T-helper 2 cell treated with Interferon-gamma antibody and Interleukin-4, amounts not matched to agents 5 μg/mL and 100 μg/mL, for 36 hours (primary cell): ENCODE data around the gene NABP2.
A peak's percentile ranks its signal among the peaks of the same experiment; 100 is the strongest.

ENCODE experiments used
- DNase-seq: peaks from one replicate; pipeline ENCODE4 v3.0.0; 2021; ENCODE audit warnings: low spot score
- H3K27ac Mint-ChIP-seq: one replicate; pipeline ENCODE4 v1.8.0; 2021; ENCODE audit warnings: mild to moderate bottlenecking, mixed read lengths
- H3K27me3 Mint-ChIP-seq: one replicate; pipeline ENCODE4 v1.8.0; 2021; ENCODE audit warnings: low read depth, mixed read lengths
- H3K36me3 Mint-ChIP-seq: one replicate; pipeline ENCODE4 v1.8.0; 2021; ENCODE audit warnings: low read depth, mixed read lengths
- H3K4me1 Mint-ChIP-seq: one replicate; pipeline ENCODE4 v1.8.0; 2021; ENCODE audit warnings: low read depth, mixed read lengths
- H3K4me3 Mint-ChIP-seq: one replicate; pipeline ENCODE4 v1.8.0; 2022; ENCODE audit warnings: mild to moderate bottlenecking, moderate library complexity, mixed read lengths
- H3K9me3 Mint-ChIP-seq: one replicate; pipeline ENCODE4 v1.8.0; 2021; ENCODE audit warnings: mixed read lengths

Gene NABP2

DNA sequence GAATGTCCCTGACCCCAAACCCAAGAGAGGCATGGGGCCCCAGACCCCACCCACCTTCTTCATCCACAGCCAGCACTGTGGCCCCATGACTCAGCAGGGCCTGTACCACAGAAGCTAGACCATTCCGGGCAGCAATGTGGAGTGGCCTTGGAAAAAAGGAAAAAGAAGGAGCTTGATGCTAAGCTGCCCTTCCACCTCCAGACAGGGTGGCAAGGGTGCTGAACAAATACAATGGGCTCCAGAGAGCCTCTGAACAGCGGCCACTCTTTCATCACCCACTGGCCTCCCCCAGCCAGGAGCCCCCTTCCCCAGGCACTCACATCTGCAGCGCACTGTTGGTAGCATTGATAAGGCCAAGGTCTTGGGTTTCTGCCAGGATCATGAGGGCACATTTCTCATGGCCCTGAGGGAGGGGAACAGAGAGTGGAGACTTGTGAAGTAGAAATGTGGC lies 19.6 kb downstream of the NABP2 start:
- Mint-ChIP-seq H3K4me1 (peaks cover 2% of the 10 kb centered on the region), H3K9me3 (no peaks in the 10 kb centered on the region), H3K36me3 (peaks cover 29% of the 10 kb centered on the region), H3K27ac (no peak overlapping the region), H3K27me3 (no peaks in the 10 kb centered on the region), H3K4me3 (no peak overlapping the region)
- DNase-seq: no peak

DNA sequence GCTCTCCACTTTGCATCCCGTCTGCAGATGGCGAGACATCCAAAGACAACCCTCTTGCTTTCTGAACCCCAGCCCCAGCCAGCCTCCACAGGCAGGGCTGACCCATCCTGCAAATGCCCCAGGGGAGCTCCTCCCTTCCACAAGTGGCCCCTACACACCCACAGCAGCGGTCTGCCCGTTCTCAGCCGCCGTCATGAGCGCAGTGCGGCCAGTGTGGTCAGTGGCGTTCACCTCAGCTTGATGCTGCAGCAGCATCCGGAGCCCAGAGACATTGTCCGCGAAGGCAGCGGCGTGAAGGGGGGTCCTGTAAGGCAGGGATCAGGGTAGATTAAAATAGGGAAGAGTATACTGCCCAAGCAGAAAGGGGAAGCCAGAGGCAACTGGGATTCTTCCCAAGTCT lies 20.4 kb downstream of the NABP2 start:
- H3K9me3 Mint-ChIP-seq: no peaks in the 10 kb centered on the region
- no peak for DNase-seq
- no peaks in the 10 kb centered on the region for H3K27me3 Mint-ChIP-seq
- H3K4me1 Mint-ChIP-seq: peaks cover 2% of the 10 kb centered on the region
- H3K27ac Mint-ChIP-seq: no peak overlapping the region
- no peak overlapping the region for H3K4me3 Mint-ChIP-seq
- H3K36me3 Mint-ChIP-seq: peaks cover 33% of the 10 kb centered on the region

DNA sequence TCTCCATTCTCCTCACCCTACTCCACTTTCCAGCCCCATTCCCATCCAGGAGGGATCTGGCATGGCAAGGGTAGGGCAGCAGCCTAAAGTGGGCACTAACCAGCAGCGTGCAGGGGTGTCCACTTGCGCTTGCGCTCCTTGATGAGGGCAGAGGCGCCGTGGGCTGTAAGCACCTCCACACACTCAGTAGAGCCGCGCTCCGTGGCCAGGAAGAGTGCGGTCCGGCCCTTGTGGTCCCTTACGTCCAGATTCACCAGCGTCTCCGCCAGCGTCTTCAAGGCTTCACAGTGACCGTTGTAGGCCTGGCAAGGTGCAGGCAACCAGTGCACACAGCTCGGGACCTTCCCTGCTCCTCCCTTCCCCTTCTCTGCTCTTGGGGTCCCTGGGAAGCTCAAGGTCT lies 23.8 kb downstream of the NABP2 start:
- H3K36me3 Mint-ChIP-seq: peaks cover 28% of the 10 kb centered on the region
- no peak overlapping the region for H3K27ac Mint-ChIP-seq
- no peaks in the 10 kb centered on the region for H3K4me1 Mint-ChIP-seq
- H3K27me3 Mint-ChIP-seq: no peaks in the 10 kb centered on the region
- H3K9me3 Mint-ChIP-seq: no peaks in the 10 kb centered on the region
- no peak overlapping the region for H3K4me3 Mint-ChIP-seq
- DNase-seq: no peak

DNA sequence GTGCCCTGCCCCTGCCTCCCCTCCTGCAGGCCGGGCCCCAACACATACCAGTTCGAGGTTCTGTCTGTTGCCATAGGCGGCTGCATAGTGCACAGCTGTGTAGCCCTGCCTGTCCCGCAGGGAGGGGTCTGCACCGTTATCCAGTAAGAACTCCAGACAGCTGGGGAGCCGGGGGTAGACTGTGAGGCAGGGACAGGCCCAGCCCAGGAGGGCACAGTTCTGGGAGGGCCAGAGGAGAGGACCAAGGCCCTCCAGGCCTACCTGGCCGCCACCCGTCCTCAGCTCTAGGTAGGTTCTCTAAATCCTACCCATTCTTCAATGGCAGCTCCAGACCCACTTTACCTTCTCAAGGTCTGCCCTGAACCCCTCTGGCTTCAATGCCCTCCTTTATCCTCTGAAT lies 24.6 kb downstream of the NABP2 start:
- H3K4me3 Mint-ChIP-seq: no peak overlapping the region
- DNase-seq: no peak
- H3K27me3 Mint-ChIP-seq: no peaks in the 10 kb centered on the region
- peaks cover 35% of the 10 kb centered on the region for H3K36me3 Mint-ChIP-seq
- H3K27ac Mint-ChIP-seq: no peak overlapping the region
- no peaks in the 10 kb centered on the region for H3K9me3 Mint-ChIP-seq
- H3K4me1 Mint-ChIP-seq: no peaks in the 10 kb centered on the region

DNA sequence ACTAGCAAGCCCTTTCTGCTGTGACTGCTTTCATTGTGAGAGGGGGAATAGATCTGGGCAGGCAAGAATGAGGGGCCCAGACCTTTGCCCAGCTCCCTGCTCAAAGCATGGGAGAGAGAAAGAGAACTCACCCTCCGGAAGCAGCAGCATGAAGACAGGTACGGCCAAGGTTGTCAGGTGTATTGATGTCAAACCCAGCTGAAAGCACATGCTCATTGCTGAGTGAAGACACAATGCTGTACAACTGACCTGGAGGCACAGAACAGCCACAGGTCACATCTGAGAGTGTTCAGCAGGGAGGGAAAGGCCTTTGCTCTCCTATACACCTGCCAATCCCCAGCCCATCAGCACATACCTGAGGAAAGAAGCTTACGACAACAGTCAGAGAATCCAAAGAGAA lies 28.5 kb downstream of the NABP2 start:
- Mint-ChIP-seq H3K4me1 (peaks cover 5% of the 10 kb centered on the region), H3K27me3 (no peaks in the 10 kb centered on the region)

DNA sequence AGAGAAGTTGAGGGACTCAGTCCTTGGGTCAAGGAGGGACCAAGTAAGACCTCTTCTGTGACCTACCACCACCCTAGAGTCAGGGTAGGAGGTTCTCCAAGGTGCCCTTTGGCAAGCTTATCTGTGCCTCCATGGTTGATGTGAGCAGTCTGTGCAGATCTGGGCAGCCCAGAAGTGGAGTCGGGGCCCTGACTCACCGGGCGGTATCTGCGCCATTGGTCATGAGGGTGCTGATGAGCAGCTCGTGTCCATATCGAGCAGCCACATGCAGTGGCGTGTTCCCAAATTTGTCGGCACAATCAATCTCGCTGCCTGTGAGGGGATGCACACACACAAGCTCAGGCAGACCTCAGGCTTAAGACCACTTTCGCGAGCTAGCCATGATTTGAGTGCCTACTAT lies 28.9 kb downstream of the NABP2 start:
- DNase-seq: no peak

More for the DNA sequence above, 28.5 kb downstream of the NABP2 start:
- Mint-ChIP-seq H3K9me3 (no peaks in the 10 kb centered on the region), H3K4me3 (no peak overlapping the region), H3K36me3 (peaks cover 34% of the 10 kb centered on the region), H3K27ac (no peak overlapping the region)
- no peak for DNase-seq

DNA sequence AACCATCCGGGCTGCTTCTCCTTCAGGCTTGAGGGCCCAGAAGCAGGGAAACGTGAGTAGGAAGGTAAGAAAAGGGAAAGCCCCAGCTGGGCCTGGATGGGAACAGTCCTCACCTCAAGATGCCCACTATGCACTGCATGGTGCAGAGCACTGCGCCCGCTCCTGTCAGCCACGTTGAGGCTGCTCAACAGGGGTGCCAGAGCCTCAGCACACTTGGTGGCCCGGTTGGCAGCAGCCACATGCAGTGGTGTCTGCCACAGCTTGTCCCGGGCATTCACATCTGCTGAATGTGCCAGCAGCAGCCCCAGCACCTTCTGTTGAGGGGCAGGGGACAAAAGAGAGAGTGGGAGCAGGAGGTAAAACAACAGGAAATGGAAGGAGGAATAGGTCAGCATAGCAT lies 31.5 kb downstream of the NABP2 start:
- Mint-ChIP-seq H3K9me3 (no peaks in the 10 kb centered on the region), H3K36me3 (peaks cover 28% of the 10 kb centered on the region), H3K4me1 (peaks cover 10% of the 10 kb centered on the region), H3K4me3 (no peak overlapping the region), H3K27ac (no peak overlapping the region), H3K27me3 (no peaks in the 10 kb centered on the region)
- no peak for DNase-seq

More for the DNA sequence above, 28.9 kb downstream of the NABP2 start:
- Mint-ChIP-seq H3K36me3 (peaks cover 34% of the 10 kb centered on the region), H3K27ac (no peak overlapping the region), H3K4me3 (no peak overlapping the region), H3K9me3 (no peaks in the 10 kb centered on the region), H3K27me3 (no peaks in the 10 kb centered on the region), H3K4me1 (peaks cover 5% of the 10 kb centered on the region)

DNA sequence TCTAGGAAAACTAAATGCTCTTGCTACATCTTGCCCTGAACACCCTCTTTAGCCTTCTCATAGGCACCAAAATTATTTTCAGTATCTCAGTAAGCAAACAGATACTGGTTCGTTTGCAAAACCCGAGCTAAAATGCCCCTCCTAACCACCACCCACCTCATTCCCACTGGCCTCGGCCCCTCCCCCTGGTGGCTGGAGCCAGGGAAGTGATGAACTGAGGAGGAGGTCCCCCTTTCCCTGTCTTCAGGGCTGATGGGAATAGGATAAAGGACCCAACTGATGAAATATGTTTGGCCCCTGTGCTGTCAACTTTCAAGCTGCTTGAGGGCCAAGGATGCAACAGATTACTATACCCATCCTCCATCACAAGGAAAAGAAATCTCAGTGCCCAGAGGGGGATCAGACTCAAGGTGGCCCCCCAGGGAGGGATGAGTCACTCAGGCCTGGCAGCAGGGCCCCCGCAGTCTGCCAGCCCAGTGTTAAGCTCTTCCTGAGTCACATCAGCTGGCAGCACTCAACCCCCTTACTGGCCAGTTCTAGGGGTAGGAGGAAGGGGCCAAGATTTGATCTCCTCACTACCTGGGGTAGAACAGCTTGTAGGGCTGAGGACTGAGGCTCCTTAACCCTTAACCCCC lies 32.3 kb downstream of the NABP2 start:
- Mint-ChIP-seq H3K4me3 (peak overlapping the region; percentile 87), H3K9me3 (no peaks in the 10 kb centered on the region), H3K36me3 (peaks cover 28% of the 10 kb centered on the region), H3K27ac (peak overlapping the region; percentile 32), H3K27me3 (no peaks in the 10 kb centered on the region), H3K4me1 (peaks cover 10% of the 10 kb centered on the region)
- DNase-seq: no peak

DNA sequence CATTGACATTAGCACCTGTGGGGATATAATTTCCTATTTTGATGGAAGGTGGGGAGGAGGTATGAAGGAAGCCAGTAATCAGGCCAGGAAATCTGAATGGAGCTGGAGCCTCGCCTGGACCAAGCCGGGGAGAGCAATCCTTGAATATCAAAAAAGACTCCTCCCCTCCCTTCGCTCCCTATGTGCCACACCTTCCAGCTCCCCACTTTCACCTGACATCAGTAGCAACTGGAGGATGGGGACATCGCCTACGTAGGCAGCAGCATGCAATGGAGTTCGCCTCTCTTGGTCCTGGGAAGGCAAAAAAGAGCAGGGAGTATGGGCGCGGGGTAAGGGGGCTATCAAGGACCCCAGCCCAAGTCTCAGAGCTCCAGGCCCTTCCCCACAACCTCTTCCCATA lies 32.9 kb downstream of the NABP2 start:
- Mint-ChIP-seq H3K4me3 (peak overlapping the region; percentile 87), H3K36me3 (peaks cover 22% of the 10 kb centered on the region), H3K4me1 (peaks cover 10% of the 10 kb centered on the region), H3K27me3 (no peaks in the 10 kb centered on the region), H3K9me3 (no peaks in the 10 kb centered on the region), H3K27ac (peak overlapping the region; percentile 46)
- DNase-seq: no peak

DNA sequence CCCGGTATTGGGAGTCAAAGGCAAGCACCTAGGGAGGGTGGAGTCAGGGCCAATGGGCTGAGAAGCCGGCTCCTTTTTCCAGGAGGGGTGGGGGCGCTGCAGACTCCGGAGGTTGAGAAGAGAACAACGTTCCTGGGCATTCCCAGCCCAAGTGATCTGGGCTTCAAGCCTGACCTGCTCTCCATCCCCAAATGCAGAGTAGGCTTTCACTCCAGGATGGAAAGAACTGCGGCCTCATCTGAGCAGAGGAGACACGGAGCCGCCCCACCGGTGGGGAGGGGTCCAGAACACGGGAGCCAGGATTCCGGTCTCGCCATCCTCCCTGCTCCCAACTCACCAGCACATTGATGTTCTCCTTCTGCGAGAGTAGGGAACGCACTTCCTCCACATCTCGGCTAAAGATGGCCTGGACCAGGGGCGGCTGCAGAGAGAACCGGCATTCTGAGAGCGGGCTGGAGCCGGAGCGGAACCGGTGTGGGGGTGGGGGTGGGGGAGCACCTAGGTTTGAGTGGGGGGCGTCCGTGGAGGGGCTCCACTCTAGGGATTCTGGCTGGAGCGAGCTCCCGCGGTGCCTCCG lies 33.4 kb downstream of the NABP2 start:
- no peaks in the 10 kb centered on the region for H3K27me3 Mint-ChIP-seq
- H3K9me3 Mint-ChIP-seq: no peaks in the 10 kb centered on the region
- peaks cover 22% of the 10 kb centered on the region for H3K36me3 Mint-ChIP-seq
- H3K4me1 Mint-ChIP-seq: peaks cover 10% of the 10 kb centered on the region
- peak overlapping the region; percentile 74 for H3K27ac Mint-ChIP-seq
- DNase-seq: no peak
- peak overlapping the region; percentile 87 for H3K4me3 Mint-ChIP-seq

DNA sequence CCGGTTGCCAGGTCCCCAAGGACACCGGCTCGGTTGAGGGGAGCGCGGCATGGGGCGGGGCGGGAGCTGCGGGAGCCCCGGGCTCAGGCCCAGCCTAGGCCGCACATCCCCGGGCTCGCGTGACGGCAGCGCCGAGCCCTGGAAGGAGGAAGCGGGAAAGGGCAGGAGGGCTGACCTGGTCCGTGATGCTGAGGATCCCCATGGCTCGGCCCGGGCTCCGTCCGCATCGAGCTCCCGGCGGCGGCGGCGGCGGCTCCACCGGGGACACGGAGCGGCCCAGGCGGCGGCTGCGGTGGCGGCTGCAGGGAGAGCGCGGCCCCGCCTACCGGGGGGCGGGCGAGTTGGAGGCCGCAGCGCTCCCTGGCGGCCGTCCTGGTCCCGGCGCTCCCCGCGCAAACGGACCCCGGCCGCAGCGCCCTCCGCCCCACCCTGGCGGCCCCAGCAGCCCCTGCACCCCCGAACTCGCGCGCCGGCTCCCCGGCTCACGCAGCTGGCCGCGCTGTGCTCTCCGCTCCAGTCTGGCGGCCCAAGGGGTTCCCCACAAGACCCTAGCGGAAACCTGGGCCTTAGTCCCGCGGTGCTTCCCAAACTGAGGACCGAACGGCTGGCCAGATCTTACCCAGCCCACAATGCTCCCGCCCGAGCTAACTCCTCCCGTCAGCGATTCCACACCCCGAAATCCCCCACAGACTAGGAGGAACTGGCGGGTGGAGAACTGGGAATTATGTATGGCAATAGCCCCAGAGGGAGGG lies 34.1 kb downstream of the NABP2 start, which contains the start of gene ANKRD52:
TSS of gene ANKRD52 (minus strand) at position 317 of the 752 bp plus-strand sequence. CDS start at position 202, 115 bp downstream.
- Mint-ChIP-seq H3K4me3 (peak within 1 kb of the TSS; percentile 93), H3K36me3 (peaks cover 17% of the 10 kb centered on the region), H3K27ac (peak within 1 kb of the TSS; percentile 86), H3K4me1 (peaks cover 10% of the 10 kb centered on the region), H3K27me3 (no peaks in the 10 kb centered on the region), H3K9me3 (no peaks in the 10 kb centered on the region)
- peak; percentile 85 for DNase-seq

DNA sequence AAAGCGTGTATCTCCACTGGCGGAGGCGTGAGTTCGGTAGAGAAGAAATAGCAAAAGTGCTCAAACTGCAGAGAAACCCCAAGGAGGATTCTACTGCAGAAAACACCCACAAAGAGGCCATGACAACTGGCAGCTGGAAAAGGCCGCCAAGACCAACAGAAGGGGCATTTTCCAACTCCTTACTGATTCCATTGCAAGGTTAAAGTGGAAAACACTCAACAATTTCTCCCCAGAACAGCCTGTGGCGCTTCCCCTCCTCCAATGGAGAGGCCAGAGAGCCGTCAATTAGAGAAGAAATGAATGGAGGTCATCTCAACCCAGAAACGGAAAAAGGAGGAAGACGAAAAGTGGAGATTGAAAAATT lies 34.7 kb downstream of the NABP2 start:
- no peaks in the 10 kb centered on the region for H3K27me3 Mint-ChIP-seq
- no peak for DNase-seq
- peak overlapping the region; percentile 93 for H3K4me3 Mint-ChIP-seq
- no peaks in the 10 kb centered on the region for H3K9me3 Mint-ChIP-seq
- peaks cover 12% of the 10 kb centered on the region for H3K36me3 Mint-ChIP-seq
- peaks cover 10% of the 10 kb centered on the region for H3K4me1 Mint-ChIP-seq
- peak overlapping the region; percentile 86 for H3K27ac Mint-ChIP-seq

DNA sequence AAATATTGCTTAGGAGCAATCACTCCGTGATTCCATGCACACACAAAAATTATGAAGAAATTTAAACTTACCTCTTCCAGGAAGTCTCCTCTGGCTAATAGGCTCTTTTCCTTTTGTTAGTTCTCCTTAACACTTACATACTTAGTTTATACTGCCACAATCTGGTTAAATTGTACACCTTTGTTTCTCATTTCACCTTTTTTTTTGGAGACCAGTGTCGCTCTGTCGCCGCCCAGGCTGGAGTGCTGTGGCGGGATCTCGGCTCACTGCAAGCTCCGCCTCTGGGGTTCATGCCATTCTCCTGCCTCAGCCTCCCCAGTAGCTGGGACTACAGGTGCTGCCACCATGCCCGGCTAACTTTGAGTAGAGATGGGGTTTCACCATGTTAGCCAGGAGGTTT lies 36.2 kb downstream of the NABP2 start:
- DNase-seq: no peak
- H3K4me3 Mint-ChIP-seq: peak overlapping the region; percentile 6
- H3K4me1 Mint-ChIP-seq: peaks cover 10% of the 10 kb centered on the region
- no peaks in the 10 kb centered on the region for H3K27me3 Mint-ChIP-seq
- H3K27ac Mint-ChIP-seq: no peak overlapping the region
- H3K36me3 Mint-ChIP-seq: peaks cover 3% of the 10 kb centered on the region
- H3K9me3 Mint-ChIP-seq: no peaks in the 10 kb centered on the region

DNA sequence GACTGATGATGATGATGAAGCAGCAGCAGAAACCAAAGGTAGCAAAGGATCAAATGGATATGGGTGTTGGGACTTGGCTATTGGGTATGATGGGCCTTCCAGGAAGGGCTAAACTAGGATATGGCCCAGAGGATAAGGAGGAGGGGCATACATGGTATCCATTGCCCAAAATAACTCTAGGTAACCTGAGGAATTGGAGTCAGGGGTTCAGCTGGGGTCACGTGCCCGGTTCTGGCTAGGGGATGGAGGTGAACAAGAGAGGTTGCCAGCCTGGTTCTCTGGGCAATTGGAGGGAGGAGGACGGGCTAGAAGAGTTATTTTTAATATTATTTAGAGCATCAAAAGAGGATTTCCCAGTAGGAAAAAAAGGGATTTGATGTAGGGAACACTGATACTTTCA lies 36.8 kb downstream of the NABP2 start:
- no peaks in the 10 kb centered on the region for H3K27me3 Mint-ChIP-seq
- H3K4me3 Mint-ChIP-seq: no peak overlapping the region
- no peaks in the 10 kb centered on the region for H3K9me3 Mint-ChIP-seq
- H3K36me3 Mint-ChIP-seq: peaks cover 3% of the 10 kb centered on the region
- DNase-seq: no peak
- H3K4me1 Mint-ChIP-seq: peaks cover 11% of the 10 kb centered on the region
- H3K27ac Mint-ChIP-seq: no peak overlapping the region
